Peyer's patch (tissue), 4 donors: Measurements from ENCODE around the gene RIBC1.
A peak's percentile ranks its signal among the peaks of the same experiment; 100 is the strongest.

Source experiments
- POLR2A ChIP-seq, 2 donors: fragments of 450-650 bp; IDR thresholded peaks; one replicate each; pipeline ENCODE4 v1.5.1; 2017; ENCODE audit warnings: antibody characterized with exemption in 2 of 2, mild to moderate bottlenecking in 2 of 2, moderate library complexity in 2 of 2
- TF ChIP-seq, protein P1 (sequence below), 6 experiments: fragments of 450-650 bp in 4 of 6; fragments of 200-600 bp in 2 of 6; sonication (generic) in 1 of 6; IDR thresholded peaks; one replicate each; pipeline ENCODE4 v1.5.1; 2017 to 2019; ENCODE audit warnings: antibody characterized with exemption in 6 of 6, mild to moderate bottlenecking in 3 of 6, moderate library complexity in 1 of 6

DNA sequence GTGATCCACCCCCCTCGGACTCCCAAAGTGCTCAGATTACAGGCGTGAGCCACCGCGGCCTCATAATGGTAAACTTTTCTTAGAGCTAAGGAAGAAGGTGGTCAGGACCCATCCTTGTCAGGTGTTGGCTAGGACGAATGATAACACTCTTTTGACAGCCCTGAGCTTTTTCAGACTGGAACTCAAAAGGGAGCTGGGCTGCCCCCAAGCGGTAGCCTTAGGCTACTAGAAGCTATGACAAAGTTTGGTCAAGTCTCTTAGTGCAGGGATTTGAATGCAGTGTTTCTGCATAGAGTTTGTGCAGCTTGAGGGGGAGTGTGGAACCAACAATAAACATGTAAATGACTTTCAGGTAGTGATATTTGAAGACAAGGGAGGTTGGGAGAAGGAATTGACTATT is 23.3 kb downstream of the RIBC1 start:
- no peak for TF ChIP-seq POLR2A (IDR thresholded peaks at IDR 0.05)
- TF ChIP-seq, protein P1, sequence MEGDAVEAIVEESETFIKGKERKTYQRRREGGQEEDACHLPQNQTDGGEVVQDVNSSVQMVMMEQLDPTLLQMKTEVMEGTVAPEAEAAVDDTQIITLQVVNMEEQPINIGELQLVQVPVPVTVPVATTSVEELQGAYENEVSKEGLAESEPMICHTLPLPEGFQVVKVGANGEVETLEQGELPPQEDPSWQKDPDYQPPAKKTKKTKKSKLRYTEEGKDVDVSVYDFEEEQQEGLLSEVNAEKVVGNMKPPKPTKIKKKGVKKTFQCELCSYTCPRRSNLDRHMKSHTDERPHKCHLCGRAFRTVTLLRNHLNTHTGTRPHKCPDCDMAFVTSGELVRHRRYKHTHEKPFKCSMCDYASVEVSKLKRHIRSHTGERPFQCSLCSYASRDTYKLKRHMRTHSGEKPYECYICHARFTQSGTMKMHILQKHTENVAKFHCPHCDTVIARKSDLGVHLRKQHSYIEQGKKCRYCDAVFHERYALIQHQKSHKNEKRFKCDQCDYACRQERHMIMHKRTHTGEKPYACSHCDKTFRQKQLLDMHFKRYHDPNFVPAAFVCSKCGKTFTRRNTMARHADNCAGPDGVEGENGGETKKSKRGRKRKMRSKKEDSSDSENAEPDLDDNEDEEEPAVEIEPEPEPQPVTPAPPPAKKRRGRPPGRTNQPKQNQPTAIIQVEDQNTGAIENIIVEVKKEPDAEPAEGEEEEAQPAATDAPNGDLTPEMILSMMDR (IDR thresholded peaks at IDR 0.05): peak in 4 of 6 experiments; percentile 33 to 64 (median 56)
